Lower leg skin (tissue), 4 donors: ENCODE data around the gene APP. TPM values are rescaled to one million over a fixed set of nuclear protein-coding genes. Genes with fewer than 3 reads are reported as not detected.

ENCODE experiments used
- DNase-seq, 2 donors: peaks; one replicate each; pipeline ENCODE4 v3.0.0-alpha.2; 2019; ENCODE audit warnings: low spot score in 2 of 2
- H3K4me3 ChIP-seq: fragments of 200-600 bp; sonication (generic); 2 replicates; pipeline ENCODE4 v1.5.1; 2017; ENCODE audit warnings: mild to moderate bottlenecking, low read depth; ENCODE audit not compliant: poor library complexity, severe bottlenecking
- POLR2A ChIP-seq, 2 donors: fragments of 450-650 bp; IDR thresholded peaks; one replicate each; pipeline ENCODE4 v1.6.1; 2016 to 2017; ENCODE audit warnings: antibody characterized with exemption in 2 of 2, mild to moderate bottlenecking in 1 of 2, moderate library complexity in 1 of 2
- WGBS, 2 donors: methylation state at CpG; one replicate each; pipeline ENCODE4 v1.1.5; 2018; 5-methylcytosine and 5-hydroxymethylcytosine counted together
- intact Hi-C: fragments of 100-400 bp; cut with DNase I; formaldehyde crosslinking; loops from one replicate; pipeline ENCODE4 v1.15.0; 2023; ENCODE audit warnings: low total_unique reads
- total RNA-seq, 4 donors: library from RNA; depleted of rRNA; stranded (reverse); fragments of >200 nt; gene quantifications; one replicate each; pipeline ENCODE4 v1.1.0, GENCODE V29; 2016
- TF ChIP-seq, protein P1 (sequence below), 3 donors: fragments of 450-650 bp; IDR thresholded peaks; one replicate each; pipeline ENCODE4 v1.5.1; 2016; ENCODE audit warnings: antibody characterized with exemption in 3 of 3, mild to moderate bottlenecking in 3 of 3, moderate library complexity in 2 of 3

Gene APP
- total RNA-seq, 4 donors from 2014 or later, result 240 to 403 (median 331) TPM

DNA sequence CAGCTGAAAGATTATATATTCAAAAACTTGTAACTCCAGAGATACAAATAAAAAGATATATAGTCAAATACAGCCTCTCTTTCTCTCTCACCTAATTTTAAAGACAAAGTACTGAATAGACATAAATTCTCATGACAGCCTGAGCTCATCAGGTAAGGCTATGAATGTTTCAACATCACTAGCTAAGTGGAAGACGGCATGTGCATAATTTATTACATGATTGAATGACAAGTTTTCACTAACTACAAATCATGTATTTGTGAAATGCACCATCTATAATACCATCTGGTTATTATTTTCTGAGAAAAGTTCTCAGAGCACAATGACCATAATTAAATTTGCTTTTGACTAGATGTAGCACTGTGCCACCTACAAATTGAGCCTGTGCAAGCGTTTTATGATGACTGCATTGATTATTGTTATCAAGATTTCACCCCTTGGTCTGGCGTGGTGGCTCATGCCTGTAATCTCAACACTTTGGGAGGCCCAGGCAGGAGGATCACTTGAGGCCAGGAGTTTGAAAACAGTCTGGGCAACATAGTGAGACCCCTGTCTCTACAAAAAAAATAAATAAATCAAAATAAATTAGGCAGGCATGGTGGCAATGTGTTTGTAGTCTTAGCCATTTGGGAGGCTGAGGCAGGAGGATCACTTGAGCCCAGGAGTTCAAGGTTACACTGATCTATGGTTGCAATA is 128.2 kb downstream of the APP start:
- TF ChIP-seq, protein P1, sequence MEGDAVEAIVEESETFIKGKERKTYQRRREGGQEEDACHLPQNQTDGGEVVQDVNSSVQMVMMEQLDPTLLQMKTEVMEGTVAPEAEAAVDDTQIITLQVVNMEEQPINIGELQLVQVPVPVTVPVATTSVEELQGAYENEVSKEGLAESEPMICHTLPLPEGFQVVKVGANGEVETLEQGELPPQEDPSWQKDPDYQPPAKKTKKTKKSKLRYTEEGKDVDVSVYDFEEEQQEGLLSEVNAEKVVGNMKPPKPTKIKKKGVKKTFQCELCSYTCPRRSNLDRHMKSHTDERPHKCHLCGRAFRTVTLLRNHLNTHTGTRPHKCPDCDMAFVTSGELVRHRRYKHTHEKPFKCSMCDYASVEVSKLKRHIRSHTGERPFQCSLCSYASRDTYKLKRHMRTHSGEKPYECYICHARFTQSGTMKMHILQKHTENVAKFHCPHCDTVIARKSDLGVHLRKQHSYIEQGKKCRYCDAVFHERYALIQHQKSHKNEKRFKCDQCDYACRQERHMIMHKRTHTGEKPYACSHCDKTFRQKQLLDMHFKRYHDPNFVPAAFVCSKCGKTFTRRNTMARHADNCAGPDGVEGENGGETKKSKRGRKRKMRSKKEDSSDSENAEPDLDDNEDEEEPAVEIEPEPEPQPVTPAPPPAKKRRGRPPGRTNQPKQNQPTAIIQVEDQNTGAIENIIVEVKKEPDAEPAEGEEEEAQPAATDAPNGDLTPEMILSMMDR (IDR thresholded peaks at IDR 0.05), result no peak
- TF ChIP-seq POLR2A (IDR thresholded peaks at IDR 0.05), result no peak
- 60 to 70% methylated on average over 3 of the region's 3 CpGs for WGBS, 2 donors
- no peak overlapping the region for H3K4me3 ChIP-seq
- intact Hi-C loops, result no loop called here
- no peak for DNase-seq

DNA sequence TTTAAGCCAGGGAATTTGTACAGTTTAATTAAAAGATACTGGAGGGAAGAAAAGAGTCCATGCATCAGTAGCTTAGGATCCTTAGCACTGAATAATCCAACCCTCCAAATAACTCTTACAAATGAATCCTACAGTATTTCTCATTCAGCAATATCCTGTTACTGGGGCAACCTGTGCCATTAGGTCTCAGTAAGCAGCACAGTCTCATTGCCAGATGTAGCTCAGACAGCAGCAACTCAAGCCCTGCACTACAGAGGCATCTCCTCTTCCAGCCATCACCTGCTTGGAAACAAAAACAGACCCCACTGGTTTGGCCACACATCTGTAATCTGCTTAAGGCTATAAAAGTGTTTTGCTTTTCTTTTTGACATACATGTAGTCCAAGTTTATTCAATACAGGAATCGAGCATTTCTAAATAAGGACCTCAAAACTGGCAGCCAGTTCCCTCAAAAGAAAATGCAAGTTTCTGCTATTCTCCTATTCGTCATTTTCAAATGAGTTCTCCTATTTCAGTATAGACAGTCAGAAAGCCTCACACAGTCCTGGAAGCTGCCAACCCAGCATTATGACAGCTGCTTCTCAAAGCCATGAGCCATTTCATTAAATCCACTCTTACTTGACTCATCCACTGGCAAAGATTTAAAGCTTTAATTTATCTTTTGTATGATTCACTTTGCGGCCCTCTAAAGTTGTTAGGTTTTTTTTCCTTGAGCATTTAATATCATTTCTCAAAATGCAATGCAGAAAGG is 129.0 kb downstream of the APP start:
- TF ChIP-seq, protein P1 (IDR thresholded peaks at IDR 0.05), result no peak
- TF ChIP-seq POLR2A (IDR thresholded peaks at IDR 0.05), result no peak
- 28 to 31% methylated on average over 3 of the region's 3 CpGs for WGBS, 2 donors
- intact Hi-C loops, result no loop called here
- H3K4me3 ChIP-seq, result no peak overlapping the region
- DNase-seq, result no peak

DNA sequence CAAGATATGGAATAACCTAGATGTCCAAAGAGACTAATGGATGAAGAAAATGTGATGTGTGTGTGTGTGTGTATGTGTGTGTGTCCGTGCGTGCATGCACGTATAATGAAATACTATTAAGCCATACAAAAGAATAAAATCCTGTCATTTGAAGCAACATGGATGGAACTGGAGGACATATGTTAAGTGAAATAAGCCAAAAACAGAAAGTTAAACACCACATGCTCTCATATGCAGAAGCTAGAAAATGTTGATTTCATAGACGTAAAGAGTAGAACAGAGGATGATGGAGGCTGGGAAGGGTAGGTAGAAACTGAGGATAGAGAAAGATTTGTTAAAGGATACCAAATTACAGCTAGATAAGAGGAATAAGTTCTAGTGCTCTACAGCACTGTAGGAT is 133.7 kb downstream of the APP start:
- TF ChIP-seq, protein P1 (IDR thresholded peaks at IDR 0.05), result no peak
- no peak for TF ChIP-seq POLR2A (IDR thresholded peaks at IDR 0.05)
- WGBS, 2 donors, result 95 to 98% methylated on average over 4 of the region's 4 CpGs
- no peak overlapping the region for H3K4me3 ChIP-seq
- DNase-seq, result no peak
- intact Hi-C loops, result no loop called here

DNA sequence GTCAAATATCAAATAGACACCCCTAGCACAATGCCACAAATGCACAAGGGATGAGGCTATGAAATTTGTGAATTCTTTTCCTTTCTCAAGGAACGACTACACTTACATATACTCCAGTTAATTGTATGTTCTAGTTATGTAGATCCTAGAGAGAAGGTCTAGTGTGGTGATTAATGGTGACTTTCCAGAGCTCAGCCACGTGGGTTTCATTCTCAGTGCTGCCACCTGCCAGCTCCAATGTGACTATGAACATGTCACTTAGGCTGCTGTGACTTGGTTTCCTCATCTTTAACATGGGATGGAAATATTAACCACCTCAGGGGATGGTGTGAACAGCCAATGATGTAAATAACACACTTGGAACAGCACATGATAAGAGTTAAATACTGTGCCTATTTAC is 138.3 kb downstream of the APP start:
- H3K4me3 ChIP-seq, result no peak overlapping the region
- TF ChIP-seq POLR2A (IDR thresholded peaks at IDR 0.05), result no peak
- TF ChIP-seq, protein P1 (IDR thresholded peaks at IDR 0.05), result no peak
- DNase-seq, result no peak
- intact Hi-C loops, result no loop called here
- 77 to 84% methylated on average over 2 of the region's 2 CpGs for WGBS, 2 donors

DNA sequence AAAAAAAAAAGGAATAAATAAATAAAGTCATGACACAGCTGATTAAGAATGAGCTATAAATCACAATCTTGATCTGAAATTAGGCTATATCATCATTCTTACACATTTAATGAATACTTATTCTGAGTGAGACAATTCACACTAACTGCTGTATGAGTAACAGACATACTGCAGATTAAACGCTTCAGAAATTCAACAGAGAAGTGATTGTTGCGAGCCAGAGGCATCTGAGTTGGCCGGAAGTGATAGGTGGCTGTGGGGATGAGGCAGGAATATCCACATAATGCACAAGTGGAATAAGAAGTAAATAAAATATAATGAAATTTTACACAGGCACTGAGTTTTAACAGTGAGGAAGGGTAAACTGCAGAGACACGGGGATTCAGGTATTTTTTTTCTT is 142.4 kb downstream of the APP start:
- no peak overlapping the region for H3K4me3 ChIP-seq
- no peak for DNase-seq
- TF ChIP-seq POLR2A (IDR thresholded peaks at IDR 0.05), result no peak
- TF ChIP-seq, protein P1 (IDR thresholded peaks at IDR 0.05), result no peak
- intact Hi-C loops, result no loop called here
- 85 to 91% methylated on average over 4 of the region's 4 CpGs for WGBS, 2 donors
